T-cell (primary cell): ENCODE measurements around the gene ESR1. TPM values are rescaled to one million over a fixed set of nuclear protein-coding genes. Genes with fewer than 3 reads are reported as not detected.
A peak's percentile ranks its signal among the peaks of the same experiment; 100 is the strongest.

Experiments
- ATAC-seq, 4 experiments: fragments of 200-7000 bp in 3 of 4; fragments of 150-1000 bp in 1 of 4; cut with Tn5 transposase; replicated peaks in 1 of 4; 1 replicate in 3 of 4; 2 replicates in 1 of 4; pipeline ENCODE4 v1.10.0; 2021; ENCODE audit warnings: moderate library complexity in 3 of 4, mild to moderate bottlenecking in 2 of 4, moderate number of reproducible peaks in 1 of 4
- CTCF ChIA-PET, 2 donors: fragments of 300-600 bp; sonication (Branson Sonifier 250); formaldehyde crosslinking; loops; one replicate each; lab custom pipeline; 2022; ENCODE audit warnings: antibody characterized with exemption in 2 of 2; lab: Charles Lee
- POLR2A ChIA-PET, 2 donors: fragments of 300-600 bp; sonication (Branson Sonifier 250); formaldehyde crosslinking; loops; one replicate each; lab custom pipeline; 2022; ENCODE audit warnings: antibody characterized with exemption in 2 of 2; lab: Charles Lee
- DNase-seq, 35 experiments: peaks; one replicate each; pipeline versions ENCODE4 v3.0.0 to v3.0.0-alpha.2; 2013 to 2023
- H3K27ac ChIP-seq: one replicate; pipeline ENCODE4 v1.5.1; 2013; ENCODE audit warnings: low read length
- H3K27me3 ChIP-seq, 2 experiments: replicated peaks in 1 of 2; 1 replicate in 1 of 2; 2 replicates in 1 of 2; pipeline versions ENCODE4 v1.6.1 to v1.7.0; 2013; ENCODE audit warnings: low read length in 1 of 2, mixed read lengths in 1 of 2; ENCODE audit not compliant: control insufficient read depth in 2 of 2, insufficient read depth in 2 of 2; ENCODE audit errors: extremely low read depth in 1 of 2
- H3K36me3 ChIP-seq, 2 donors: 1 replicate in 1 of 2; 2 replicates in 1 of 2; pipeline versions ENCODE4 v1.6.1 to v1.7.0; 2013; ENCODE audit warnings: low read length in 1 of 2; ENCODE audit not compliant: control insufficient read depth in 2 of 2, insufficient read depth in 1 of 2; ENCODE audit errors: extremely low read depth in 1 of 2
- H3K4me1 ChIP-seq, 2 experiments: 1 replicate in 1 of 2; 2 replicates in 1 of 2; pipeline versions ENCODE4 v1.6.1 to v1.7.0; 2013; ENCODE audit warnings: low read length in 2 of 2, mixed read lengths in 1 of 2; ENCODE audit not compliant: insufficient read depth in 2 of 2, control insufficient read depth in 1 of 2; ENCODE audit errors: extremely low read depth in 1 of 2
- H3K4me3 ChIP-seq, 2 donors: 1 replicate in 1 of 2; 2 replicates in 1 of 2; pipeline versions ENCODE4 v1.5.1 to v1.7.0; 2013; ENCODE audit warnings: mild to moderate bottlenecking in 2 of 2, low read length in 1 of 2, moderate library complexity in 1 of 2; ENCODE audit not compliant: control insufficient read depth in 1 of 2; ENCODE audit errors: extremely low read depth in 1 of 2
- H3K9me3 ChIP-seq: 2 replicates; pipeline ENCODE4 v1.7.0; 2013
- H3K27ac Mint-ChIP-seq, 2 donors: one replicate each; pipeline ENCODE4 v1.8.0; 2020 to 2021; ENCODE audit warnings: mild to moderate bottlenecking in 2 of 2, mixed read lengths in 2 of 2
- H3K27me3 Mint-ChIP-seq, 2 donors: one replicate each; pipeline ENCODE4 v1.8.0; 2021 to 2022; ENCODE audit warnings: mixed read lengths in 2 of 2
- H3K36me3 Mint-ChIP-seq: one replicate; pipeline ENCODE4 v1.8.0; 2021; ENCODE audit warnings: mixed read lengths
- H3K4me1 Mint-ChIP-seq, 3 donors: one replicate each; pipeline ENCODE4 v1.8.0; 2020 to 2022; ENCODE audit warnings: mixed read lengths in 3 of 3, mild to moderate bottlenecking in 1 of 3
- H3K4me3 Mint-ChIP-seq, 3 donors: one replicate each; pipeline ENCODE4 v1.8.0; 2020 to 2022; ENCODE audit warnings: mild to moderate bottlenecking in 3 of 3, mixed read lengths in 3 of 3, moderate library complexity in 3 of 3
- H3K9me3 Mint-ChIP-seq, 3 donors: one replicate each; pipeline ENCODE4 v1.8.0; 2020 to 2022; ENCODE audit warnings: mixed read lengths in 3 of 3
- WGBS: methylation state at CpG from one replicate; pipeline ENCODE4 v1.1.5; 2013; ENCODE audit warnings: missing lambda C conversion rate; ENCODE audit not compliant: insufficient coverage; 5-methylcytosine and 5-hydroxymethylcytosine counted together
- total RNA-seq, 35 experiments: library from RNA in 6 of 35; stranded (reverse) in 6 of 35; fragments of 120-200 nt in 1 of 35; gene quantifications; one replicate each; pipeline versions ENCODE4 v1.2.1 to v1.2.4 and lab custom pipeline; 2013 to 2026

The ESR1 gene
- total RNA-seq, 5 donors from 2014 or later (not counting 1 experiment from before 2014, with no cell fraction given) = 1.5 to 7.3 (median 5.8) TPM

- H3K4me3 Mint-ChIP-seq = no peak overlapping the region
- Histone ChIP-seq H3K36me3 (peaks cover 0 to 6% of the 10 kb centered on the region in 2 donors), H3K4me3 (no peak overlapping the region), H3K27me3 (no peaks in the 10 kb centered on the region), H3K27ac (no peak overlapping the region), H3K4me1 (no peaks in the 10 kb centered on the region), H3K9me3 (no peaks in the 10 kb centered on the region)
- WGBS = 86% methylated on average over 13 of the region's 14 CpGs
- H3K4me1 Mint-ChIP-seq = no peaks in the 10 kb centered on the region
- H3K9me3 Mint-ChIP-seq = no peaks in the 10 kb centered on the region
- ATAC-seq (no peak), DNase-seq (no peak)
- no peaks in the 10 kb centered on the region for H3K27me3 Mint-ChIP-seq
- POLR2A ChIA-PET = no interaction called here
- no peaks in the 10 kb centered on the region for H3K36me3 Mint-ChIP-seq
- H3K27ac Mint-ChIP-seq = no peak overlapping the region
- CTCF ChIA-PET = no interaction called here
These were observed 291.2 kb downstream of the ESR1 start for GRCh38 chr6:152098683-152099082.

GRCh38 chr6:152099446-152100182 lies 292.1 kb downstream of the ESR1 start:
- ChIA-PET CTCF (no interaction called here), POLR2A (no interaction called here)
- Mint-ChIP-seq H3K4me3 (no peak overlapping the region), H3K36me3 (no peaks in the 10 kb centered on the region), H3K9me3 (no peaks in the 10 kb centered on the region), H3K27ac (no peak overlapping the region), H3K27me3 (no peaks in the 10 kb centered on the region), H3K4me1 (no peaks in the 10 kb centered on the region)
- 87% methylated on average over 3 of the region's 4 CpGs for WGBS
- ATAC-seq (no peak), DNase-seq (no peak)
- no peaks in the 10 kb centered on the region for H3K9me3 ChIP-seq
- no peak overlapping the region for H3K27ac ChIP-seq
- no peaks in the 10 kb centered on the region for H3K27me3 ChIP-seq
- no peaks in the 10 kb centered on the region for H3K4me1 ChIP-seq
- H3K4me3 ChIP-seq = no peak overlapping the region
- H3K36me3 ChIP-seq = peaks cover 0 to 6% of the 10 kb centered on the region in 2 donors

- H3K9me3 ChIP-seq = no peaks in the 10 kb centered on the region
- Mint-ChIP-seq H3K9me3 (no peaks in the 10 kb centered on the region), H3K4me1 (no peaks in the 10 kb centered on the region), H3K27me3 (no peaks in the 10 kb centered on the region), H3K27ac (no peak overlapping the region), H3K4me3 (no peak overlapping the region), H3K36me3 (no peaks in the 10 kb centered on the region)
- H3K4me3 ChIP-seq = no peak overlapping the region
- H3K27me3 ChIP-seq = no peaks in the 10 kb centered on the region
- 75% methylated on average over 1 of the region's 7 CpGs for WGBS
- H3K36me3 ChIP-seq = peaks cover 0 to 6% of the 10 kb centered on the region in 2 donors
- no peaks in the 10 kb centered on the region for H3K4me1 ChIP-seq
- no peak for ATAC-seq
- CTCF ChIA-PET = no interaction called here
- H3K27ac ChIP-seq = no peak overlapping the region
- POLR2A ChIA-PET = no interaction called here
- no peak for DNase-seq
These were observed 292.7 kb downstream of the ESR1 start for GRCh38 chr6:152100183-152100618.

GRCh38 chr6:152107973-152108372 lies 300.5 kb downstream of the ESR1 start:
- Mint-ChIP-seq H3K27me3 (peaks cover 2 to 7% of the 10 kb centered on the region in 2 donors), H3K4me3 (no peak overlapping the region), H3K9me3 (no peaks in the 10 kb centered on the region), H3K36me3 (peaks cover 4% of the 10 kb centered on the region), H3K27ac (no peak overlapping the region), H3K4me1 (peaks cover 0 to 5% (median 0%) of the 10 kb centered on the region in 3 donors)
- no peak overlapping the region for H3K4me3 ChIP-seq
- no peak for DNase-seq
- ChIA-PET CTCF (interaction anchor here in 1 of 2 donors (0.7 kb wide), 1 partner anchor 12 kb away, joined by 3 read pairs; no protein-coding TSS in a partner anchor), POLR2A (no interaction called here)
- no peaks in the 10 kb centered on the region for H3K9me3 ChIP-seq
- H3K36me3 ChIP-seq = no peaks in the 10 kb centered on the region
- 94% methylated on average over 1 of the region's 4 CpGs for WGBS
- H3K27me3 ChIP-seq = peaks cover 0 to 5% of the 10 kb centered on the region in 2 experiments
- no peak for ATAC-seq
- no peak overlapping the region for H3K27ac ChIP-seq
- no peaks in the 10 kb centered on the region for H3K4me1 ChIP-seq

- POLR2A ChIA-PET = no interaction called here
- ATAC-seq (peak in 1 of 4 experiments; percentile 23), DNase-seq (no peak)
- H3K27ac ChIP-seq = no peak overlapping the region
- Mint-ChIP-seq H3K4me1 (peaks cover 0 to 5% (median 0%) of the 10 kb centered on the region in 3 donors), H3K27ac (no peak overlapping the region), H3K4me3 (no peak overlapping the region), H3K9me3 (no peaks in the 10 kb centered on the region), H3K27me3 (peaks cover 2 to 7% of the 10 kb centered on the region in 2 donors), H3K36me3 (peaks cover 4% of the 10 kb centered on the region)
- WGBS = 59% methylated on average over 10 of the region's 20 CpGs
- peaks cover 0 to 5% of the 10 kb centered on the region in 2 experiments for H3K27me3 ChIP-seq
- no peaks in the 10 kb centered on the region for H3K36me3 ChIP-seq
- H3K4me1 ChIP-seq = no peaks in the 10 kb centered on the region
- no peak overlapping the region for H3K4me3 ChIP-seq
- no peaks in the 10 kb centered on the region for H3K9me3 ChIP-seq
- CTCF ChIA-PET = interaction anchor here in 1 of 2 donors (0.8 to 0.9 kb wide), 2 partner anchors 13 to 394 kb away, joined by 3 read pairs; no protein-coding TSS in a partner anchor
These were observed 303.7 kb downstream of the ESR1 start for GRCh38 chr6:152110886-152111820.

- no peak overlapping the region for H3K27ac Mint-ChIP-seq
- WGBS = 88% methylated on average over 11 of the region's 15 CpGs
These were observed 305.2 kb downstream of the ESR1 start for GRCh38 chr6:152112491-152113261.

More at GRCh38 chr6:152112491-152113261, 305.2 kb downstream of the ESR1 start:
- Histone ChIP-seq H3K4me1 (no peaks in the 10 kb centered on the region), H3K27ac (no peak overlapping the region), H3K36me3 (no peaks in the 10 kb centered on the region), H3K4me3 (no peak overlapping the region), H3K27me3 (peaks cover 0 to 5% of the 10 kb centered on the region in 2 experiments), H3K9me3 (no peaks in the 10 kb centered on the region)
- H3K27me3 Mint-ChIP-seq = peaks cover 2 to 7% of the 10 kb centered on the region in 2 donors
- ChIA-PET POLR2A (no interaction called here), CTCF (interaction anchor here in 1 of 2 donors (0.9 kb wide), 1 partner anchor 11 kb away, joined by 3 read pairs; no protein-coding TSS in a partner anchor)
- no peak overlapping the region for H3K4me3 Mint-ChIP-seq
- no peak for ATAC-seq
- peaks cover 0 to 5% (median 3%) of the 10 kb centered on the region in 3 donors for H3K4me1 Mint-ChIP-seq
- H3K9me3 Mint-ChIP-seq = no peaks in the 10 kb centered on the region
- no peak for DNase-seq
- H3K36me3 Mint-ChIP-seq = peaks cover 4% of the 10 kb centered on the region
